ENCODE measurements around the gene SBSN.

Gene SBSN

GRCh38 chr19:35562776-35563175, 34.7 kb upstream of the SBSN start:
- no peak for TF ChIP-seq CTCF (IDR thresholded peaks at IDR 0.05)

GRCh38 chr19:35562336-35562735, 34.2 kb upstream of the SBSN start:
- TF ChIP-seq CTCF (IDR thresholded peaks at IDR 0.05): no peak

- no peak for TF ChIP-seq CTCF (IDR thresholded peaks at IDR 0.05)
Observed at GRCh38 chr19:35561436-35561835, 33.3 kb upstream of the SBSN start.

GRCh38 chr19:35560677-35561076, 32.6 kb upstream of the SBSN start:
- no peak for TF ChIP-seq CTCF (IDR thresholded peaks at IDR 0.05)

GRCh38 chr19:35560271-35560670, 32.2 kb upstream of the SBSN start:
- no peak for TF ChIP-seq CTCF (IDR thresholded peaks at IDR 0.05)

GRCh38 chr19:35559781-35560180, 31.7 kb upstream of the SBSN start:
- no peak for TF ChIP-seq CTCF (IDR thresholded peaks at IDR 0.05)

- TF ChIP-seq CTCF (IDR thresholded peaks at IDR 0.05): no peak
Observed at GRCh38 chr19:35559281-35559659, 31.2 kb upstream of the SBSN start.
